ENCODE results near the gene LTB4R2.

LTB4R2 gene

DNA sequence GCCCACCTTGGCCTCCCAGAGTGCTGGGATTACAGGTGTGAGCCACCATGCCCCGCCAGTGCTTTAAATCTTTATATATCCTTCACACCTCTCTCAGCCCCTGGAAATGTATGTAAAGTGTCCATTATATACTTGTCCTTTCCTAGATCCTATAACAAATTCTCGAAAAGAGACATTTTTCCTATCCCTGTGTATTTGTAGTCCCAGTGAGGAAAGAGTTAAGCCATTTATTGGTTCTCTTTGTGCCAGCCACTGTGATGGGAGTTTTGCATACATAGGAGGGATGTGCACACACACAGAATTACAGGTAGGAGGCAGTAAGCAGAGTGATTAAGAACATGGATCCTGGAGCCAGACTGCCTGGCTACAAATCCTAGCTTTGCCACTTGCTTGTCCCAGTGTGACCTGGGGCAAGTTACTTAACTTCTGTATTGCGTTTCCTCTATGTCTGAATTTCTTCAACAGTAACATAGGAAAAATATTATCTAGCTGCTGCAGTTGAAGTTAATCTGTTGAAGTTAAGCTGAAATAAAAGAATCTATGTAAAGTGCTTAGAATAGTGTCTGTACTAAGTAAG is 36.4 kb upstream of the LTB4R2 start:
- DNase-seq = peak; percentile 14
- in situ Hi-C loops (cut with HindIII; ENCODE audit: low pct_ligation_motif_present, low pct_unique_long_range_greater_than_20kb, low sequenced_read_pairs) = no loop called here

DNA sequence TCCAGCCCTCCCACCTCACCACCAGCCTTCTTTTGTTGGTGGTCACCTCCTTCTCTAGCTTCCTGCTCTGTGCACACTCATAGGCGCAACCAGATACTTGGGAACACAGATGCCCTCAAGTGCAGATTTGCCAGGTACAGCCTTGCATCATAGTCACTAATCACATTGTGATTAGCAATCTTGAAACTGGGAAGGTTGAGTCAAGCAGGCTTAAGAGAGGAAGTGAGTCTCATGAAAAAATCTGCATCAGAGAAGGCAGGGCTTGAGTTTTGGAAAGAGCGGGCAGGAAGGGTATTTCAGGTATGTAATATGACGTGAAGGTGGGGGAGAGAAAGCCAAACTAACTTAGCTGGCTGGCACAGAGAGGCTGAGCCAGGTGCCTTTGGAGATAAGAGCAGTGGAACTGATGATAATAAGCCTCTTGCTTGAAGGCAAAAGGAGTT is 35.8 kb upstream of the LTB4R2 start:
- no peak for DNase-seq
- in situ Hi-C loops (cut with HindIII; ENCODE audit: low pct_ligation_motif_present, low pct_unique_long_range_greater_than_20kb, low sequenced_read_pairs) = no loop called here

- in situ Hi-C loops (cut with HindIII; ENCODE audit: low pct_ligation_motif_present, low pct_unique_long_range_greater_than_20kb, low sequenced_read_pairs) = no loop called here
- DNase-seq = no peak
Observed at GRCh38 chr14:24277071-24277470, 32.9 kb upstream of the LTB4R2 start.

- in situ Hi-C loops (cut with HindIII; ENCODE audit: low pct_ligation_motif_present, low pct_unique_long_range_greater_than_20kb, low sequenced_read_pairs) = no loop called here
- no peak for DNase-seq
Observed at GRCh38 chr14:24277606-24278321, 32.2 kb upstream of the LTB4R2 start.

GRCh38 chr14:24278424-24278823 is 31.5 kb upstream of the LTB4R2 start:
- DNase-seq = no peak
- in situ Hi-C loops (cut with HindIII; ENCODE audit: low pct_ligation_motif_present, low pct_unique_long_range_greater_than_20kb, low sequenced_read_pairs) = no loop called here

- in situ Hi-C loops (cut with HindIII; ENCODE audit: low pct_ligation_motif_present, low pct_unique_long_range_greater_than_20kb, low sequenced_read_pairs) = no loop called here
- DNase-seq = peak; percentile 51
Observed at GRCh38 chr14:24279301-24280186, 30.4 kb upstream of the LTB4R2 start.

GRCh38 chr14:24280797-24281460 is 29.0 kb upstream of the LTB4R2 start:
- in situ Hi-C loops (cut with HindIII; ENCODE audit: low pct_ligation_motif_present, low pct_unique_long_range_greater_than_20kb, low sequenced_read_pairs) = no loop called here
- no peak for DNase-seq

- in situ Hi-C loops (cut with HindIII; ENCODE audit: low pct_ligation_motif_present, low pct_unique_long_range_greater_than_20kb, low sequenced_read_pairs) = no loop called here
- no peak for DNase-seq
Observed at GRCh38 chr14:24281636-24282035, 28.3 kb upstream of the LTB4R2 start.

- in situ Hi-C loops (cut with HindIII; ENCODE audit: low pct_ligation_motif_present, low pct_unique_long_range_greater_than_20kb, low sequenced_read_pairs) = no loop called here
- DNase-seq = no peak
Observed at GRCh38 chr14:24282736-24283135, 27.2 kb upstream of the LTB4R2 start.

GRCh38 chr14:24283796-24284460 is 26.0 kb upstream of the LTB4R2 start:
- in situ Hi-C loops (cut with HindIII; ENCODE audit: low pct_ligation_motif_present, low pct_unique_long_range_greater_than_20kb, low sequenced_read_pairs) = no loop called here
- no peak for DNase-seq

DNA sequence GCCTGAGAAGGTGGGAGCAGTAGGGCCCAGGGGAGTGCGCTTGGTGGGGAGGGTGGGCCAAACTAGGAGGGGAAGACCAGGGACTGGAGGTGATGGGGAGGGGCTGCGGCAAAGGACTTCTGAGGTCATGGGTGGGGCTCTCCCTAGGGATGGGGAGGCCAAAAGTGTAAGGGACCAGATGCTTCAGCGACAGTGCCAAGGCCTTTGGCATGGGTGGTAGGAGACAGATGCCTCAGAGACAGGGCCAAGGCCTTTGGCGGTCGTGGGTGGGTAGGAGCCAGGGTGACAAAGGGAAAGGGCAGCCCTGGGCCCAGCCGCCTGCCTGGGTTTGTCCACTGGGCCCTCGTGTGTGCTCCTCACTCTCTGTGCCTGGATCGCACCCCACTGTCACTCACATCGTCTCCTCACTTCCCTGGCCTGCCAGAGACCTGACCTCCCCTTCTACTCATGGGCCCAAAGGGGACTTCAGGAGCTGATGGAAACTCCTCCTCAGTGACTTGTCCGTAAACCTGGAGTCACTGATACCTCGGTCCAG is 25.4 kb upstream of the LTB4R2 start:
- no peak for DNase-seq
- in situ Hi-C loops (cut with HindIII; ENCODE audit: low pct_ligation_motif_present, low pct_unique_long_range_greater_than_20kb, low sequenced_read_pairs) = no loop called here

DNA sequence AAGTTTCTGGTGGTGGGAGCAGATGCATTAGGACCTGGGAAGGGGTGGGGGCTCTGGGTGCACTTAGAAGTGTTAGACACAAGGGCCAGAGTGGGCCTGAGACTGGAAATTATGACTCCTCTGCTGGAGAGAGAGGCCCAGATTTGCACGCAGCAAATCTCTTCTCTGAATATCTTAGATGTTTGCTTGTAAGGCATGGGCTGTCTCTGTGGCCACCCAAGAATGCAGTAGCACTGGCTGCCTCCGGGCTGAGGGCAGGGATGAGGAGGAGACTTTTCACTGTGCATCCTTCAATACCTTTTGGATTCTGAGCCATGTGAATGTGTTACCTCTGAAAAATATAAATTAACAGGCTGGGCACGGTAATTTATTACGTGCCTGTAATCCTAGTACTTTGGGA is 24.6 kb upstream of the LTB4R2 start:
- no peak for DNase-seq
- in situ Hi-C loops (cut with HindIII; ENCODE audit: low pct_ligation_motif_present, low pct_unique_long_range_greater_than_20kb, low sequenced_read_pairs) = no loop called here

DNA sequence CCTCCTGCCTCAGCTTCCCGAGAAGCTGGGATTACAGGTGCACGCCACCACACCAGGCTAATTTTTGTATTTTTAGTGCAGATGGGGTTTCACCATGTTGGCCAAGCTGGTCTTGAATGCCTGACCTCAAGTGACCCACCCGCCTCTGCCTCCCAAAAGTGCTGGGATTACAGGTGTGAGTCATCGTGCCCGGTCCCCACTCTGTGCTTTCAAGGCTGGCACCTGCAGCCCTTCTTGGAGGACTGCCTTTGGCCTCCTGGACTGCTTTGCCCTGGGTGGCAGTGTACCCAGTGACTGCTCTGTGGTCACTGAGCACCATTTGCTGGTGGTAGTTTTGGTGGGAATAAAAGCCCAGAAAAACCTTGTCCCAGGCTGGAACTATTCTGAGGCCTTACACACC is 22.9 kb upstream of the LTB4R2 start:
- no peak for DNase-seq
- in situ Hi-C loops (cut with HindIII; ENCODE audit: low pct_ligation_motif_present, low pct_unique_long_range_greater_than_20kb, low sequenced_read_pairs) = no loop called here

DNA sequence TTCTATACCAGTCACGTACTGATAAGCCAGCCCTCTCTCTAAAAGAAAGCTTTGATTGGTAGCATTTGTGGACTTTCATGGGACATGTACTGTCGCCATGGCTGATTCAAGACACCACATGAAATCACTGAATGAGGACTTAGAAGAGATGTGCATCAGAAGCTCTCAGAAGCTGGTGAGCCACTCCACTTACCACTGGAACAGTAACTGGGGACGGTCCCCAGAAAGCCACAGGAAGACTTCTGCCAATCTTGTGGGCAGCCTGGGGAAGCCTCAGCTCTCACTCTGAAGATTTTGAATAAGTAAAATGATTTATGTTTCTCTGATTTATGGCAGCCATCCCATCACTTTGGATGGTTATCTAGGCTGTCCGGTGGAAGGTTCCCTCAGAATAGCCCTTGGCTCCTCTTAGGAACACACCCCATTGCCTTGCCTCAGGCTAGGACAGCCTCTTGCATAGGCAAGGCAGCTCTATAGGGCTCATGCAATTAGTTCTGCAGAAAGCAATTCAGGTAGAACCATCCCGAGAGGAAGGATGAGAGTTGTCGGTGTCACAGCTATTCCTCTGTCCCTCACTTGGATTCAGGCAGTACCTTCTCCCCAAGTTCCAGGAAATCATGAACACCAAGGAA is 20.2 kb upstream of the LTB4R2 start:
- no peak for DNase-seq
- in situ Hi-C loops (cut with HindIII; ENCODE audit: low pct_ligation_motif_present, low pct_unique_long_range_greater_than_20kb, low sequenced_read_pairs) = no loop called here

- in situ Hi-C loops (cut with HindIII; ENCODE audit: low pct_ligation_motif_present, low pct_unique_long_range_greater_than_20kb, low sequenced_read_pairs) = no loop called here
- no peak for DNase-seq
Observed at GRCh38 chr14:24290746-24291145, 19.2 kb upstream of the LTB4R2 start.

DNA sequence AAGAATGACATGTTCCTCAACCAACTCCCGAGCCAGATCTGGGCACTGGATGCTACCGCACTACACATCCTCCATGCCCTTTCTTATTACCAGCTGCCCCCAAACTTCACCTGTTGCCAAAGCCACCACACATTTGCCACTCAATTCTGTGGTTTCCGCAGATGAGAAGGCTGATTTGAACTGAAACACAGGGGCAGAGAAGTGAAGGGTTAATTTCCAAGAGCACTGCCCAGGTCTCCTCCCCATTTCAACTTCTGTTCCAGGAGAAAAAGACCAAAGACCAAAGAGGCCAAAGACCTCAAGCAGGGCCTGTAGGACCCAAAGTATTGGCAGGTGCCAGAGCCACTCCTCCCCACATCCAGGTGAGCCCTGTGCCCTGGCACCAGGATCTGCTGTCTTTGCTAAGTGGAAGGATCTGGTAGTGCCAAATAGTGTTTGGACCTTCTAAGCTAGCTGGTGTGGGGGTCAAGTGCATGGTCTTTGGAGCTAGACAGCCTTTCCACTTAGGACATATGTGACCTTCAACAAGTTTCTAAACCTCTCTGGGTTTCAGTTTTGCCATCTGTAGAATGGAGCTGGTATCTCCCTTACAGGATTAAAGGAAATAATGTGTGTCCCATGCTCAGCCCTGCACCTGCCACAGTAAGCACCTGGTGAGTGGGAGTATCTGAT is 18.4 kb upstream of the LTB4R2 start:
- no peak for DNase-seq
- in situ Hi-C loops (cut with HindIII; ENCODE audit: low pct_ligation_motif_present, low pct_unique_long_range_greater_than_20kb, low sequenced_read_pairs) = no loop called here

DNA sequence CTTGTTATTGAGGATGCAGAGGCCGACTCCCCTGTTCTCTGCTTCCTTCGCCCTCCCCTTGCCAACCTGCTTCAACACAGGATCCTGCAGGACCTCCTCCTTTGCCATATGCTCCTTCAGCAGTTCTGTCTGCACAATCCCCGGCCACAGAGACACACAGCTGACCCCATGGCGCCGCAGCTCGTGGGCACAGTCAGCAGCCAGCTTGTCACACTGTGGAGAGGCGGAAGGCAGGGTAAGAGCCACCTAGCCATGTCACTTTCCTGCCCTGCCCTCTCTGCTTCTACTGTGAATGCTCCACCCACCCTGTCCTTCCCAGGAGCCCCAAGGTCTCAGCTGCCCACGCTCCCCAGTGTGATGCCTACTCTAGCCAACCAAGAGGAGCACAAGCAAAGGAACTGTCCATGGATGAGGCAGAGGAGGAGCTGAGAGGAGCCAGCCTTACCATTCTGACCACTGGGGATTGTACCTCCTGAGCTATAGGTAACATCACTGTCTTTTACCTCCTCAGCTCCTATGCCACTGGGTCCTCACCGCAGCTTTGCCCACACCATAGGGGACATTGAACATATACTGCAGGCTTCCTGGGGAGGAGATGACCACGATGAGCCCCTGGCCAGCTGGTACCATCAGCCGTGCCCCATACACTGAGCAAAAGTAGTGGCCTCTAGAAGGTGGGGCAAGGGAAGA is 17.7 kb upstream of the LTB4R2 start:
- DNase-seq = no peak
- in situ Hi-C loops (cut with HindIII; ENCODE audit: low pct_ligation_motif_present, low pct_unique_long_range_greater_than_20kb, low sequenced_read_pairs) = no loop called here

Data from ACHN (cell line).